Activated T-helper 1 cell treated with anti-CD3 and anti-CD28 coated beads, Interleukin-2, amount 50 U/mL, for 16 hours (primary cell): ENCODE data around the gene DNAJB8.

Experiments used
- DNase-seq, 2 donors: peaks; one replicate each; pipeline ENCODE4 v3.0.0-alpha.2; 2020; ENCODE audit warnings: low read depth in 1 of 2, low spot score in 1 of 2

Gene DNAJB8

DNA sequence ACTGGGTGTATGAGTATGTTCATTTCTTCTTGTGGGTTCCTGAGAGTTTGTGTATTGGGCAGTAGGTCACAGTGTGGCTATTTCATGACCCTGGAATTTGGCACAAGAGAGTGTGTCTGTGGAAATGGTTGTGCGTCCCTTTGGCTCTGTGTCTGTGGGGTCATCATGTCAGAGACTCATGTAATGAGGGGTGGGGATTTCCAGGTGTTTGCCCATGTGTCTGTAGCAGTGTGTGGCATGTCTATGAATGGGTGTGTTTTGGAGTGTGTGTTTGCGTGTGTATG is 27.6 kb upstream of the DNAJB8 start:
- no peak for DNase-seq

DNA sequence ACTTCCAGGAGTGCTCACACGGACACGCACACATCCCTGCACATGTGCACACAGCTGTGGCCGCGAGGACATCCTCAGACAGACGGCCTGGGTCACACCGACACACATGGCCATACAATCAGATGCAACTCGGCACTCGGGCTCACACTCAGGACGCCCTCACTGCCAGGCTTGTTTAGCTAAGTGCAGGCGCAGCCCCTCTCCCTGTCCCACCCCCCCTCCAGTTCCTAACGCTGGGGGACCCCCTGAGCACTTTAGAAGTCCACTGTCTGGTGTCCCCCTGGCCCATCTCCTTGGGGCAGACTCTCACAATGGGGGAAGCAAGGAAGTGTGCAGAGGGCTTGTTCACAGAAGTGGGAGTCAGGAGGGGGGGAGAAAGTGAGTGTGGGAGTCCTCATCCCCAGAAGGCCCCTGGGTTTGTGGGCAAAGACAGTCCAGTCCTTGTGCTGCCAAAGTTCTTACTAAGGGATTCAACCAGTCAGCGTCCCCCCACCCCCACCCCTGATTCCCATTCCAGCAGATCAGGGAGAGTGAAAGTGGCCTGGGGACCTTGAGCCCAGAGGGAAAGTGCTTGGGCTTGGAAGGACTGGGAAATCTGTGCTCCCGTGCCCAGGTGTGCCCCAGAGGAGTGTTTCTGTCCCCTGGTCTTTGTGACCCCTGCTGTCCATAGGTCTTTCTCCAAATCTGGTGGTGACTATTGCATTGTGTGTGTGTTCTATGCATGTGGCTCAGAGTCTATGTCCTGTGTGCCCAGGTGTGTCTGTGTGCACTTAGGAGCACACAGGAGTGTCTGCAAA is 27.1 kb upstream of the DNAJB8 start:
- no peak for DNase-seq

DNA sequence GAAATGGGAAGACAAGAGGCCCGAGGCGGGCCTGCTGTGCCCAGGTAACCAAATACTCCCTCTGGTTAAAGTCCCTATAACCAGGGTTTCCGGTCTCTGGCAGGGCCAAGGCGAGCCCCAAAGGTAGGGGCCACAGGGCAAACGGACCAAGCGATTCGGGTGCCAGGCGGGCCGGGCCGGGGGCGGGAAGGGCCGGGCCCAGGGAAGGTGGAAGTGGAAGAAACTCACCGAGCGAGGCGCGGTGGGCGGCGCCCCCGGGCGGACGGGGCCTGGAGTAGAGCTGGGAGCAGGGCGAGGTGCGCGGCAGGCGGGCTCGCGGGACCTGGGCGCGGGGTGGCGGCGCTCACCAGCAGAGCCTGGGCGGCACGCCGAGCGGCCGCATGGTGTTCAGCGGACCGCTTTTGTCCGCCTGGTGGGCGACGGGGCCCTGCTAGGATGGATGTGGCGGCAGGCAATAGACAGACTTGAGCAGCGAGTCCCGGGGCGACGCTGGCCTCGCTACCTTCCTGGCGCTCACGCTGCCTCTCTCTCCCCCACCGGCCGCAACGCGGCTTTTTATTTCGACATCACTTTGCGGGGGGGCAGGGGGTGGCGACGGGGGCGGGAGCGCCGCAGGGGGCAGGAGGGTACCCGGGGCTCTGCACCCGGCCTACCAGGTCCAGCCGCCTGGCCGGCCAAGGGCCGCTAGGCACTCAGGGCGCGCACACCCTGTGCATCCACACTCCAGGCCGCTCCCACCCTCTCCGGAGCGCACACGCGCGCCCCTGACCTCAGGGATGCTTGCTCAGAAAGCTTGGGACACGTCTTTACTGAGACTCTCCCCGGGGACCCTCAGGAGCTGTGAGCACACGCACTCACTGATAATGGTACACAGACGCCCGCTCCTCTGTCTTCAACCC is 26.2 kb upstream of the DNAJB8 start, which contains the start of gene GATA2:
Gene GATA2 (minus strand): TSS at position 531 of the 899 bp plus-strand sequence. CDS start 6,170 bp downstream, outside the sequence.
- no peak for DNase-seq

DNA sequence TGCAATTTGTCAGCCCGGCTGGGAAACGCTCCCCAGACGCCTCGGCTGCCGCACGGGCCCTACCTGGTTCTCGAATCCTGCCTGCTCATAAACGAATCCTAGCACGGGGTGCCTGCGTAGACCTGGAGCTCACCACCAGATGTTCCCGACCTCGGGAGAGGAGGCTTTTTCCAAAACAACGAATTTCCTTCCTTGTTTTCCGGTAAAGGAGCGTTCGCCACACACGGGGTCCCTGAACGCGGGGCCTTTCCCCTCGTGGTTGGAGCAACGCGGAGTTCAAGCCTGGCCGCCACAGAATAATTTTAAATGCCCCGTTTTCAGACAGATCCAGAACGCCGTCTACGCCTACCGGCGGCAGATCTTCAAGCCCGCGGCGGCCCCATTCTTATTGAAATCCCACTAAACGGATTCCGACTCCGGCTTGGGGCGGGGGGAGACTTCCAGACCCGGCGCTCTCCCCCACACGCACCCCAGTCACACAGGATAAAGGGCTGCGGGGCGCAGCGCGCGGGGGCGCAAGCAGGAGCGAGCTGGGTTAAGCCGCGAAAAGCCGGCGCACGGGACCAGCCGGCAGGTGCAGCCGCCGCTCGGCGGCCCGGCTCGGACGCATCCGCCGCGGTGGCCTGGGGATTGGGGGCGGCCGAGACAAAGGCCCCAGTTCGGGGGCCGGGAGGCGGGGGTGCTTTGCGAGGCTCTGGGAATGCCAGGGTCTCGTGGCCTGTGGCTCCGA is 25.4 kb upstream of the DNAJB8 start:
- DNase-seq: no peak

DNA sequence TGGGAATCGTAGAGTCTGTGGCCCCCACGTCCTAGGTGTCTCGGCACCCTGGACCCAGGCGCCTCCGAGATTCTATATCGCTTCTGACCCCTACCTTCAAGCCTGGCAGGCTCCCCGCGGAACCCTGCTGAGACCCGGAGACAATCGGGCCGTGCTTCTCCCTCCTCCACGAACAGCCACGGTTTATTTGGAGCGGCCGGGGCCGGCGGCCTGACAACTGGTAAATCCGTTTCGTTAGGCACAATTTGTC is 24.9 kb upstream of the DNAJB8 start:
- no peak for DNase-seq

DNA sequence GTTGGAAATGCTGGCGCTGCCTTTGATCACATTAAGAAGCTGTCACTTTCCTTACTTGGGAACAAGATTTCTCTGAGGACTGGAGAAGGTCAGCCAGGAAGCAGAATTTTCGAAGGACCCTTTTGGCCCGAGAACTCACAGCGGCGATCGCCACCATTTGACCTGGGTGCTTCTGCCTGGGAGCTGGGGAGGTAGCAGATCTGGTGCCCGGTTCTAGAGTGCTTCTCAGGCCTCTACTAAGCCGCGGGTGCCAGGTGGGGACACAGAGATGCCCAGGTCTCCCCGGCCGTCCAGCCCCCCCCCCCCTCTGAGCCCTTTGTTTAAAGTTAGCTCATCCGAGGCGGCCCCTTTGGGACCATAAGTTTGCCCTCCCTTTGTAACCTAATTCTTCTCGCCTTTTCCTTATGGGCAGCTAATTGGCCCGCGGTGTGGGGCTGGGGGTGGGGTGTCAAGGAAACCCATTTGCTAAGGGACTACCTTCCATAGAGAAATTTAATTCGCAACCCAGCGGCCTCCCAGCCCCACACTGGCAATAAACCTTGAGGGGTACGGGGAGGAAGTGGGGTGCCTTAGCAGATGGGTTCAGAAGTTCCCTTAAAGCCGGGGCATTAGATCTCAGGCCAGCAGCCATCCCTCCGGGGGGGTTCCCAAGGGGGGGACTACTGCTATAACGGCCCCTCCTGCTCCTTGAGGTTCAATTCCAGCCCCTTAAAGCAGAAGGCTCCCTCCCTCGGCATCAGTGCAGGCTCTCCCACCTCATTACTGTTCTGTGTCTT is 24.4 kb upstream of the DNAJB8 start:
- DNase-seq: no peak

DNA sequence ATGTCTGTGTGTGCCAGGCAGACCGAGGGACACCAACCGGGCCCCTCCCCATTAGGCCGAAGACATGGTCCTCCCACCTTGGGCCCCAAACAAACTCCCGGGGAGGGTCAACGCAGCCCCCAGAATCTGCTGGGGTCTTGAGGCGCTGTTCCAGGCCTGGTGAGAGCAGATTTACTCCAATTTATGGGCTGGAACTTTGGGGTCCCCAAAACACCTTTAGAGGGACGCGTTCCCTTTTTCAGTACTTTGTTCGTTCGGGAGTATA is 23.9 kb upstream of the DNAJB8 start:
- no peak for DNase-seq

DNA sequence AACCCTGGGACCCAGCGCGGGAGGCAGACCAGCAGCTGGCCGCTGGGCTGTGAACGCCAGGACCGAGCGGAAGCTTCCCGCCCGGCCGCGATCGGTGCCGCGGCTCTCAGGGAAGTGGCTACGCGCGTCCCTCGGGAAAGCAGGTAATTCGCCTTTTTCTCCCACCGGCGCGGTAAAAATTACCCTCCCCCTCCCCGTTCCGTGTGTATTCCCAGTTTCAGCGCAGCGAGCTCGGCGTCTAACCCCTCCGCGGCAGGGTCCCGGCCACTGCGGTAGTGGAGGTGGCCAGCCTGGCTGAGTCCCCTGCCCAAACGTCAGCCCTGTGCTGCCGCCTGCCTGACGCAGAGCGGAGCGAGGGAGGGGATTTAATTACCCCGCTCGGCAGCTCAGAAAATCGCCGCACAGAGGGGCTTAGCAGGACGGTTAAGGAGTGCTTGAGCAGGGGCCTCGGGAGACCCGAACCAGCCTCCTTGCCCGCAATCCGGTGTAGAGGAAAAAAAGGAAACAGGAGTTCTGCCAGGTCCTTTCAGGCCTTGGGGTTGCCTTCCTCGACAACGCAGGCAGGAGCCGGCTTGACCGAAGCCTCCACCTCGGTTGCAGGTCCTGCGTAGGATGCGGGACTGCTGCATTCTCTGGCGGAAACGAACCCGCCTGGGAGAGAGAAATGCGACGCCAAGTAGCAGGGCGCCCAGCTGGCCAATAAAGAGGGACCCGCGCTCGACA is 23.4 kb upstream of the DNAJB8 start:
- no peak for DNase-seq

DNA sequence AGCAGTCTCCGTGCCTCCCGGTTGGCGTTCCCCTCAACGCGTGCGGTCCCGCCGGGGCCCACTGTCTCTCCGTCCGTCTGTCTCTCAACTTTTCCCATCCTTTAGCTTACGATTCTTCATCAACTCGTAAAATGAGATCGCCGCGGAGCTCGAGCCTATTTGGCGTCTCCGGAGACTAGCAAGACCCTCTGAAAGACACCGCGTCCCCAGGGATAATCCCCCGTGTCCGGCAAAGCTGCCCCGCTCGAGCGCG is 22.9 kb upstream of the DNAJB8 start:
- no peak for DNase-seq

DNA sequence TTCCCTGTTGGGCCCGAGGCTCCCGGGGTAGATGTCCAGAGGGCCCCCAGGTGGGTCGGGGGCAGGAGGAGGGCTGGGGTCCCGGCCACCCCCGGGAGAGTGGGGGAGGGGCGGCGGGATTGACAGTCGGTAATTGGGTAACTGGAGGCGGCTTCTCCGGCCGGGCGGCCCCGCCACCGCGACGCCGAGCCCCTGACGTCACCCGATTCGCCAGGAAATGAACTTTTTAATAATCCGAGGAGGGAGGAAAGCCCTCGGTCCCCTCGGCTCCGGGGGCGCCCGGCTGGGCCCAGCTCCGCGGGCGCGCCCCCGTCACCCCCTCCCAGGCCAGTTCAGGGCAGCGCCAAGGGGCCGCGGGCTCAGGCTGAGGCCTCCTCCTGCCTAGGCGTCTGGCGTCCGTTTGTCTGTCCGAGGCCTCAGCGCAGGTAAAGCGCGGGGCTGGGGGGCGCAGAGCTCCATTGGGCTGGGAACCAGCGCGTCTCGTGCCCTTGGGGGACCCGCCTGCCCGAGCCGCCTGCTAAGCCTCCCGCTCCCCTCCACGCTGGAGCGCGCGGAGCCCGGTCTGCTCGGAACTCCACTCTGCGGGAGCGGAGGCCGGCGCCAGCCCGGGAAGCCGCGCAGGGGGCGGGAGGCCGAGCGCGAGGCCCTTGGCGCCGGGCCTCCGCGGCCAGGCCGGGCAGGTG is 22.4 kb upstream of the DNAJB8 start:
- no peak for DNase-seq

DNA sequence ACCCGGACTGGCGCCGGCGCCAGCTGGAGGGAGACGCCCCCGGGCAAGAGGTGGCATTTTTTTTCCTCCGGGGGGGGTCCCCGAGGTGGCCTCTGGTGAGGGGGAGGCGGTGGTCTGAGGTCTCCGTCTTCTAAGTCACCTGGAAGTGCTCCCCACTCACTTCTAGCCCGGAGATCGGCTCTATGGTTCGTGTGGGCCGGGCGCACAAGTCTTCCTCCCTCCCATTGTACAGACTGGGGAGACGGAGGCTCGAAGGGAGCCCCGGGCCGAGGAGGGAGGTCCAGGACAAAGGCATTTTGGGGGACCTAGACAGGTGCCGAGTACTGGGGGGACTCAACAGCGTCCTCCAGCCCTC is 21.9 kb upstream of the DNAJB8 start:
- no peak for DNase-seq

DNA sequence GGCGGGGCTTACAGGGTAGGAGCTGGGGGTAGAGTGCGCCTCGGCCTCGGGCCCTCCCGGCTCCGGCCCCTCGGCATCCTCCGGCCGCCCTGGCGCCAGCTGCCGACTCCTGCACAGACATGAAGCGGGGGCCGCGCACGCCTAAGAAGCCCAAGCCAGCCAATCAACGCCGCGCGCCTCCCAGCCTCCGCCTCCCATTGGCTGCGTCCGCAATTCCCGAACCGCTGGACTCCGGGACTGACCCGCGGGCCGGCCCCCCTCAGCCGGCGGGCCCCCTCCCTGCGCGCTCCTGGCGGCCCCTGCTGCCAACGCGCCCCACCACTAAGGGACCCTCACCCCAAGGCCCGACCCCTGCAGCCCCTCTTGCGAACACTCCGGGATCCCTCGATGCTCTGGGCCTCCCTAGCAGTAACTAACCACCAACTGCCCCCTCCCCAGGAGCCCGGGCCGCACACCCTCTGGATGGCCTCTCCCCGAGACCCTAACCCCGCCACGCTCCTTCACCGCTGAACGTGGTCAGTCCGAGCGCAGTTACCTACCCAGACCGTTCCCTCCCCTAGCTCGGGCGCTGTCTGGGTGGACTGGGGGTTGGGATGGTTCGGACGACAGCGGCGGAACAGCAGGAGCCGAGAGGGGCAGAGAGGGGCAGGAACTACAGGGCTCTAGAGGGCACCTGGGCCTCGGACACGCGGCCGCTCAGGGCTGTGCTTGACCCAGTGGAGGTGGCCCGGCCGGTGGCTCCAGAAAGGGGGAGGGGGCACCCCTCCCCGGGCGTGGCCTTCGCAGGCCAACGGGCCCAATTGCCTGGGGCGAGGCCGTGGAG is 21.3 kb upstream of the DNAJB8 start:
- no peak for DNase-seq

DNA sequence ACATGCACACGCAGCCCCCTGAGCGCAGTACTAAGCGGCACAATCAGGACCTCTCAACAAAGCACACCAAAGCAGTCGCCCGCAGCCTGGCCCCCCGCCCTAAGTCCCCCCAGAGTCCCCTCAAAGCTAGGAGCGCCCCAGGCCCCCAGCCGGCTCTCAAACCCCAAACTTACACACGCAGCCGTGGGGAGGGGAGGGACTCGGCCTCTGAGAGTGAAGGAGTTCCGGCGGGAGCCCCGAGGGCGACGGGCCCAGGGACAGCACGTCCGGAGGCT is 20.8 kb upstream of the DNAJB8 start:
- DNase-seq: no peak

DNA sequence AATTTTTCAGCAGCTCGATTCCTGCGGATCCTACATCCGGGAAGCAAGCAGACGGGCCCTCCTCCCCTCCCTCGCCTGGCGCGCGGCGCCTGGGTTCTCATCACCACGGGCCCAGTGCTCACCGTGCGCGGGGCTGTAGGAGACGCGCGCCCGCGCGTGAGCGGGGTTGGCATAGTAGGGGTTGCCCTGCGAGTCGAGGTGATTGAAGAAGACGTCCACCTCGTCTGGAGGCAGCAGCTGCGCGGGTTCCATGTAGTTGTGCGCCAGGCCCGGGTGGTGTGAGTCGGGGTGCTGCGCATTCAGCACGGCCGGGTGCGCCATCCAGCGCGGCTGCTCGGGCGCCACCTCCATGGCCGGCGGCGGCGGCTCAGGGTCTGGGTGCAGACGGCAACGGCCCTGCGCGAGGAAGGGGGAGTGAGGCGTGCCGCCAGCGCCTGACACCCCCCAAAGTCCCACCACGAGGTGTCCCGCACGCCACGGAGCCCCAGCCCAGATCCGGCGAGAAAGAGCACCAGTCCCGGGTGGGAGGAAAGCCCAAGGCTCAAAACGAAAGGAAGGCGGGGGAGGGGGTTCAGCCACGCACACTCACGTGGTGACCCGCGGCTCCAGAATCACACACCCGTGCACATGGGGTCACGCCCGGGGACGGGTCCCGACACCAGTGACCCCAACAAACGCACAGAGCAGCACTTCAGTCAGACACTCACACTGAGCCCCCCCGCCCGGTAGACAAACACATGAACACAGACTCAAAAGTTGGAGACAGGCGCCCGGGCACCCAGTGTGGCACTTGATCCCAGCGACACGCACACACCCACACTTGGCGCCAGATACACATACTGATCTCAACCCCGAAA is 20.2 kb upstream of the DNAJB8 start:
- DNase-seq: no peak

DNA sequence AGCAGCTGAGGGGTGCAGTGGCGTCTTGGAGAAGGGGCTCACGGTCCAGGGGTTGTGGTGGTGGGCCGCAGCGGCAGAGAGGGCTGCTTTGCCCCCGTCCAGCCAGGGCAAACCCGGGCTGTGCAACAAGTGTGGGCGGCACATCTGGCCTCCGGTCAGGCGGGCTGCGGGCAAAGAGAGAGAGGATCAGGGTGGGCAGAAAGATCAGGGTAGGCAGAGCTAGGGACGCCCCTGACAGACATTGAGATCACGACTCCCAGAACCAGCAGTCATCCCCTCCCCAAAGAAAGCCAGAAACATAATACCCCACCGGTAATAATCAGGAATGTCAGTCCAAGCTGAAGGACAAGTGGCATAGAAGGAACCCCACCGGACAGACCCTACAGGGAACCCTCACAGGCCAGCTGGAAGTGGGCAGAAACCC is 19.5 kb upstream of the DNAJB8 start:
- no peak for DNase-seq

DNA sequence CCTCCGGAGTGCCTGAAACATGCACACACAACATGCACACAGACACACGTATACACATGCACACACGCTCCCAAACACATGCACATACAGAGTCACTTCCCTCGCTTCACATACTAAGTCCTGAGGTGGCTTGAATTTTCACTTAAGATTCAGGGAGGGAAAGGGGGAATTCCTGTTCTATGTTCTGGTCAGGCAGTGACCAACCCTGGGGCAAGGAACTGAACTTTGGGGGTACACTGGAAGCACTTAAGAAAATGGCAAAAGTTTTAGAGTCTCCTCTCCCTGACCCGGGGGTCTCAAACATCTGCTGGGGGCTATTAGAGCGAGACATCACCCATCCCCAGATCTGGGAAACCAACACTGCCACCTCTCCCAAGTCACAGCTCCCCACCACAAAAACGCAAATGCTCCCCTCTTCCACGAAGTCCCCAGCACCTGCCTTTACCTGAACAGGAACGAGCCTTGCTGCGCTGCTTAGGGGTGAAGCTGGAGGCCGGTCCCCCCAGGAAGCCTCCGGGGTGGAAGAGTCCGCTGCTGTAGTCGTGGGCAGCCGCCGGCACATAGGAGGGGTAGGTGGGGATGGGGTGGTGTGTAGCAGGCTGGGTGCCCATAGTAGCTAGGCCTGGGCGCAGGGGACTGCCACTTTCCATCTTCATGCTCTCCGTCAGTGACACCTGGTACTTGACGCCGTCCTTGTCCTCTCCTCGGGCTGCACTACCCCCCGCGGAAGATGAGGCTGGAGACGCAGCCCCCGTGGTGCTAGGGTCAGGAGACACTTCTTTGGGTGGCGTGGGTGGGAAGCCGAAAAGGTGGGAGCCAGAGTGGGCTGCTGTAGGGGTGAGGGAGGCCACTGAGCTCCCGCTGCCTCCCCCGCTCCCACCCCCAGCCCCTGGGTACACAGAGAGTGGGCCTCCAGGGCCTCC is 18.9 kb upstream of the DNAJB8 start:
- no peak for DNase-seq

DNA sequence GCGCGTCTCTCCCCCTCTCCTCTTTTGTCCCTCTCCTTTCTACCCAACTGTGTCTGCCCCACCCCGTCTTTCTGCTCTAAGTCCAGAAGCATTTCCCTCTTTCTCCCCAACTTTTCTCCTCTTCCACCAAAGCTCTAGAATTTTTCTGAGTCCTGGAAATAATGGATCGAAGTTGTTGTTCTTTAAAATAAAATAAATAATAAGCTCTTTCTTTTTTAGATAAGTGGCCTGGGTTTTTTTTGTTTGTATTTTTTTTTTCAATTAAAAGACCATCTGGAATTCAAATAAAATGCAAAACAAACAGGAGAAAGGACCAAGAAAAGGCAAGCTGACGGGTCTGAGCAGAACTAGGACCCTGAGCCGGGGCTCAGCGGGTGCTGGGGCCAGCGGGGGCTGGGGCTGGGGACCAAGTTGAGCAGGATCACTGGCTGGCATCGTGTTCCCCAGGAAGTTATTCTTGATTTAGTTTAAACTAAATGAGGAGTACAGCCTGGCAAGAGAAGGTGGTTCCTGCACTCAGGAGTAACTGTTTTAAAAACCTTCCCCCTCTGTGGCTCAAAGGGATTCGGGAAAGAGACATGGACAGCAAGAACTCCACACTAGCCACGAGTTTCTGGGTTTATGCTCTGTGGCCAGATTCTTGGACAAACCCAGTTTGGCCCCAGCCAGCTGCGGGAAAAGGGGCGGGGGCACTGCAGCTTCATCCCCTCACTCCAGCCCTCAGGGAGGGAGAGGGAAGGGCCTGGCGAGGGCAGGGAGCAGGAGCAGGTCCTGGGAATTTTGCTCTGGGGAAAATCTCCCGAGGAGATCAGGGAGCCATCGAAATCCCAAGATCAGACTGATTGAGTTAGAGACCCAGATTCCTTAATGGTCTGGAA is 18.0 kb upstream of the DNAJB8 start:
- DNase-seq: no peak
